ENCODE measurements around the gene RNF5.

Gene RNF5

DNA sequence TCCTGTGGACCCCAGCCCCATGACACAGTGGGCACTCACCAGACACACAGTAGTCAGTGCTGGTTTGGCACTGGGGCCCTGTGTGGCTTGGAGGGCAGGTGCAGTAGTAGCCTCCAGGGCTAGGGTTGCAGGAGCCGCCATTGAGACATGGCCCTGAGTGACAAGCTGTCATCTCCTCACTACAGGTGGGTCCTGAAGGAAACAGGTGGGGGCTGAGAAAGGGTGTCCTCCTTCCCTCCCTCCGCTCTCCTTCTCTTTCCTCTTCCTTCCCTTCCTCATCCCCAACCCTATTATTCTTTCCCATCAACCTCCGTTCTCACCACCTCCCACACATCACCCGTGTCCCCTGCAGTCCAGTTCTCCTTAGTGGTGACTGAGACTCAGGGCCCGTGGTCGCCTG, 35.4 kb downstream of the RNF5 start:
- no peak for DNase-seq

DNA sequence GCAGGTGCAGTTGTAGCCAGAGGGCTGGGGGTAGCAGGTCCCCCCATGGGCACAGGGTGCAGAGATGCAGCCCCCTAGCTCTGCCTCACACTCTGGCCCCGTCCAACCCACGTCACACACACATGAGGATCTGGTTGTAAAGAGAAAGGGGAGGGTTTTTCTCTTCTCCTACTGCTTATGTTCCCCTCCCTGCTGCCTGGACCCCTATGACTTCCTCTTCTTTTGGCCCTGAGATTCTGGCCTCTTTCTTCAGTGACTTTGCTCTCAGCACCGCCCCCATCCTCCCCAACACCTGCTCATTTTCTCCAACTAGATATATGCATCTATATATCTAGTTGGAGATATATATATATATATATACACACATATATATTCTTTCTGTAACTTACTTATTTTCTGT, 35.9 kb downstream of the RNF5 start:
- DNase-seq = no peak

DNA sequence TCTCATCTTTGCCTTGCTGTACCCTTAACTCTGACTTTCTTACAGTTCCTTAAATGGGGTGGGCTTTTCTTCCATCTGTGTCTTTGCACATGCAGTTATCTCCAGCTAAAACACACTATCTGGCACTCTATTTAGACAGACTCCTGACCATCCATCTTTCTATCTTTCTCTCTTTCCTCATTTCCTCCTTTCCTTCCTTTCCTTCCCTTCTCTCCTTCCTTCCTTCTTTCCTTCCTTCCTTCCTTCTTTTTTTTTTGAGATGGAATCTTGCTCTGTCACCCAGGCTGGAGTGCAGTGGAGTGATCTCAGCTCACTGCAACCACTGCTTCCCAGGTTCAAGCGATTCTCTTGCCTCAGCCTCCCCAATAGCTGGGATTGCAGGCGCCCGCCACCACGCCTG, 37.4 kb downstream of the RNF5 start:
- DNase-seq = no peak

DNA sequence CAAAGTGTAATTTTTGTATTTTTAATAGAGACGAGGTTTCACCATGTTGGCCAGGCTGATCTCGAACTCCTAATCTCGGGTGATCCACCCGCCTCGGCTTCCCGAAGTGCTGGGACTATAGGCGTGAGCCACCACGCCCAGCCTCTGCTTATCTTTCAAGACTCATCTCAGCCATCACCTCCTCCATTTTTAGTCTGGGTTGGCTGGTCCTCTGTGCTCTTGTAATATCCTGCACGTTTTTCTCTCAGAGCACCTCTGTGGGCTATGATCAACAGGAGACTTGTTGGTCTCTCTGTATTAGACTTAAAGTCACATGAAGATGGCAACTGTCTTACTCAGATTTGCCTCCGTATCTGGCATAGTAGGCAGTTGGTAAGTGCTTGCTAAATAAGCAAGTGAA, 38.1 kb downstream of the RNF5 start:
- no peak for DNase-seq

DNA sequence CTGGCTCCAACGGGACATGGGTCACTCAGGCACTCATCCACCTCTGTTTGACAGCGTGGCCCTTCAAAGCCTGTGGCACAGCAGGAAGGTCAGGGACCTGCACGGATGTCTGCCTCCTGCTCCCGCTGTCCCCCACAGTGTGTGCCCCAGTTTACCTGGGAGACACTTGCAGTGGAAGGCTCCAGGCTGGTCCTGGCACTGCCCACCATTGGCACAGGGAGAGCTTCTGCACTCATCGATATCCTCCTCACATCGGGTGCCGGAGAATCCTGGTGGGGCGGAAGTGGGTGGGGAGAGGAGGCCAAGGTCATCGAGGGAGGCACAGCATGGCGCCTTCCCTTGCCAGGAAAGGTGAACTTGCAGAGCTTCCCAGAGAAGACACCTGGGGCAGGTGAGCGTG, 38.8 kb downstream of the RNF5 start:
- DNase-seq = no peak

DNA sequence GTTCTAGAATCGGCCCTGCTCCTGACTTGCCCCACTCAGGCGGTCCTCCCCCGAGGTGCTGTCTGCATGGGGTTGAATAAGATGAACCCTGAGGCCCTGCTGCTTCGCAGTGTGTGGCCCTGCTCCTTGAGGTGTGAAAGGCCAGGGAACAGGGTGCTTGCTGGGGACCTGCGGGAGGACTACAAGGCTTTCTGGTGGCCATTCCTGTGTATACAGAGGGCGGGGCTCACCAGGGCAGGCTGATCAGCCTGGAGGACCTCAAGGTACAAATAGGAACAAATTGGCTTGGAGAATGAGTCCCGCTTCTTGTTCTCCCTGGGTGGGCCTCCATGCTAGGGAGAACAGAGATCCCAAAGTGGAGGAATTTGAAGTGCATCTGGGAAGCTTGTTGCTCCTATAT, 40.0 kb downstream of the RNF5 start:
- DNase-seq = no peak

DNA sequence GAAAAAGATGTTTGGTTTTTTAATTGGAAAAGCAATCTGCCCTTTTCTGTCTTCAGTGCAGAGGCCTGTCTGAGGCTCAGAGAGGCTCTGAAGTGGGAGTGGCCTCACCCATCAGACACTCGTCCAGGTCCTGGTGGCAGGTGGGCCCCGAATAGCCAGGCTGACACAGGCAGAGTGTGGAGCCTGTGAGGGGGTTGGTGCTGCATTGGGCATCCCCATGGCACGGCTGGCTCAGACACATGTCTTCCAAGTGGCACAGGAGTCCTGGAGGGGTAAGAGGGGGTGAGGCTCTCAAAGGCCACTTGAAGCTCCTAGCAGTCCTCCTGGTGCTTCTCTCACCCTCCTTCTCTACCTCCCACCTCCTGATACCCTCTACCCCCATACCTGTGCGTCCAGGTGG, 41.8 kb downstream of the RNF5 start:
- DNase-seq = no peak

DNA sequence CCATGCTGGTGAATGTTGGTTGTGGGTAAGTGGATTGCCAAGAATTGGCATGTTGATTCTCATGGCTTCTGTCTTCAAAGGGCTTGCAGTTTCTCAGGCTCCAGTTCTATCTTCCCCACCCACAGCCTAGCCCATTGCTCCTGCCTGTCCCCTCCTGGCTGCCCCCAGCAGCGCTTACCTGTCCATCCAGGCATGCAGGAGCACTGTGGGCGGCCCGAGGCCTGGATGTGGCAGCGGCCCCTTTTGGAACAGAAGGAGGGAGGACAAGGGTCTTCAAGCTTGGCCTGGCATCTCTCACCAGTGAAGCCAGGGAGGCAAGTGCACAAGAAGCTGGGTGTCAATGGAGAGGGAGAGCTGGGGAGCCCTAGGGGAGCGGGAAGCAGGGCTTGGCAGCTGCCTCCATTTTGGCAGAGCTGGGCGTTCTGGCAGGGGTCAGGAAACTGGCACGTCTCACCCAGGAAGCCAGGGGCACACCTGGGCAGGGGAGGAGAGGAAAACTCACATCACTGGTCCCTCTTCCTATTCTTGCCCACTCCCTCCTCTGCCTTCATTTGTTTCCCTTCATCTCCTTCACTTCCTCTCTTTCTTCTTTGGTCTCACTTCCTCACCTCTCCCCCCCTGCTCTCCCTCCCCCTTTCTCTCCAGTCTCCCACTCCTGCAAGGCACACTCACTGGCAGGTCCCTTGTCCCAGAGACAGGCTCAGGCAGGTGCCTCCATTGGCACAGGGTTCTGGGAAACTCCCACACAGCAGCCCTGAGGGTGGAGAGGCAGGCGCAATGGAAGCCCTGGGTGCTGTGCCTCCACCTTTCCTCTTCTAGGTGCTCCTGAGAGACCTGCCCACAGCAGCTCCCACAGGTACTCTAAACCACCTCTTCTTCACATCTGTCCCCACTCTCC, 44.4 kb downstream of the RNF5 start:
- DNase-seq = no peak

DNA sequence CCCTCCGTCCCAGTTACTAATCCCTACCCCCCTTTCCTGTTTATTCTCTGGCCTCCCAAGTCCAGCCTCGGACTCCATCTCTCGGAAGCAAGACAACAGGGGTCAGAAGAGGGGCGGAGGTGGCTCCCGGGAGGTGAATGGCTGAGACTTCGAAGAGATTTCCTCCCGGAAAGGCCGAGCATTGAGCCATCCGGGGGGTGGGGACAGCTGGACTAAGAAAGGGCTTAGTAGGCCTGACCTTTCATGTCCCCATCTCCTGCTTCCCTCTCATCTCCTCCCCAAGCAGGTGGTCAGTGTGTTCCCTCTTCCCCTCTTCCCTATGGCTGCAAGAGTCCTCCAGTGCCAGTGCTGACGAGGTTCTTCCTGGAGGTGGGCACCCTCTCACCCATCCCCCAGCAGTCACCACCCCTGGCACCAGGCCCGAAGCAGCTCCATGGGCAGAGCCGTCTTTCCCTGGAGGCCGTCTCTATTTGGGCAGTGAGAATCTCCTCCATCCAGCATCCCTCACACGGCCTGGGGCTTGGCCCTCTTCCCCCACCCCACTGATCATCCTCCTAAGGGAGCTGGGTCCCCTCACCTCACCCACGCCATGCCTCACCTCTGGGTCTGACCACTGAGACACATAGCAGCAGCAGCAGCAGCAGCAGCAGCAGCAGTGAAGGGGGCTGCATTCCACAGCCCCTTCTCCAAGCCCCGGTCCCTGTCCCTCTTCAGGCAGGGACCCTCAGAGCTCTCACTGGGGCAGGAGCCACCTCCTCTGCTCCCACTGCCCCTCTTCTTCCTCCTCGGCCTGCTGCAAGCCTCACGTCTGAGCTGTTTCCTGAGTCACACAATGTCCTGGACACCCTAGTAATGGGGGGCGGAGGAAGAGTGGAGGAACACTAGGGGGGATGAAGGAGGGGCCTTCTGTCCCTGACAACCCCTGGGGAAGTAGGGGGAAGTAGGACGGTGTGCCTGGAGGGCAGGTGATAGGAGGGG, 45.3 kb downstream of the RNF5 start, which contains the start of gene NOTCH4:
Gene NOTCH4 (minus strand): TSS at position 810 of the 978 bp plus-strand sequence. CDS start 139 bp downstream, at position 671.
- no peak for DNase-seq

DNA sequence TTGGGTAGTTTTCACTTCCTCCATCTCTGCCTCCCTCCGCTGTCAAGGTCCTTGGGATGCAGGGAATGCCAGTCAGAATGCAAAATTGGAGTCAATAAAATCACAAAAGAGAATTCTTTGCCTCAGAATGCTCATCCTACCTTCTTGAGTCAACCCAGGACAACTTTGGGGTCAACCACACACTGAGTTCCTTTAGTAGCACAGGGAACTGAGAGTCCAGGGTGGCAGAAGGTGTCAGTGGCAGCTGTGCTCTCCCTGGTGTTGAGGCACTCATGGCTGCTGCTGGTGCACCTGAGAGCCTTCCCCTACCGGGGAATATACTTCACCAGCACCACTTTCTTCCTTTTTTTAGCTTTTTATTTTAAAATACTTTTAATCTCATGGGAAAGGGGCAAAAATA, 46.5 kb downstream of the RNF5 start:
- no peak for DNase-seq

DNA sequence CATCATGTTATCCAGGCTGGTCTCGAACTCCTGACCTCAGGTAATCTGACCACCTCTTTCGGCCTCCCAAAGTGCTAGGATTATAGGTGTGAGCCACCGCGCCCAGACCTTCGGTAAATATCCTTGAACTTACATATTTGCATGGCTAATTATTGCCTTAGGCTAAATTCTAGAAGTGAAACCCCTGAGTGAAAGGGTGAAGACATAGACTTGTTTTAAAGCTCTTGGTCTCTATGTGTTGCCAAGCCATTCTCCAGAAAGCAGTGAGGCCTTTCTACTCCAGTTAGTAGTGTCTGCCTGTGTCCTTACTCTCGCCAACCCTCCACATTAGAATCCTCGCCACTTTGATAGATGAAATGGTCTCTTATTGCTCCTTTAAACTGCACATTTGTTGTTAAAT, 48.2 kb downstream of the RNF5 start:
- no peak for DNase-seq
